ENCODE results near the gene ZAR1L.

The ZAR1L gene

GRCh38 chr13:32299893-32300292 is 15.3 kb downstream of the ZAR1L start:
- no peak for TF ChIP-seq CTCF (conservative IDR thresholded peaks at IDR 0.05)
- no peak overlapping the region for H3K27ac ChIP-seq

- no peak for TF ChIP-seq CTCF (conservative IDR thresholded peaks at IDR 0.05)
- no peak overlapping the region for H3K27ac ChIP-seq
Observed at GRCh38 chr13:32298695-32299094, 16.5 kb downstream of the ZAR1L start.

GRCh38 chr13:32297206-32297605 is 18.0 kb downstream of the ZAR1L start:
- TF ChIP-seq CTCF (conservative IDR thresholded peaks at IDR 0.05): no peak
- H3K27ac ChIP-seq: no peak overlapping the region

GRCh38 chr13:32285633-32285965 is 29.6 kb downstream of the ZAR1L start:
- TF ChIP-seq CTCF (conservative IDR thresholded peaks at IDR 0.05): no peak
- H3K27ac ChIP-seq: no peak overlapping the region

GRCh38 chr13:32284927-32285632 is 30.1 kb downstream of the ZAR1L start:
- no peak for TF ChIP-seq CTCF (conservative IDR thresholded peaks at IDR 0.05)
- no peak overlapping the region for H3K27ac ChIP-seq

GRCh38 chr13:32282096-32282711 is 33.0 kb downstream of the ZAR1L start:
- TF ChIP-seq CTCF (conservative IDR thresholded peaks at IDR 0.05): no peak

GRCh38 chr13:32281096-32281495 is 34.1 kb downstream of the ZAR1L start:
- H3K27ac ChIP-seq: no peak overlapping the region
- TF ChIP-seq CTCF (conservative IDR thresholded peaks at IDR 0.05): no peak

More at GRCh38 chr13:32282096-32282711, 33.0 kb downstream of the ZAR1L start:
- no peak overlapping the region for H3K27ac ChIP-seq

Measured in VCaP (cell line).